ENCODE data around the gene KCNIP1. TPM values are rescaled to one million over a fixed set of nuclear protein-coding genes. Genes with fewer than 3 reads are reported as not detected.

The KCNIP1 gene
- total RNA-seq, 1 donor, result not detected

GRCh38 chr5:170483701-170484458, 19.9 kb upstream of the KCNIP1 start:
- Histone ChIP-seq H3K4me3 (ENCODE audit: insufficient read depth, low read length) (no peak overlapping the region), H3K4me1 (ENCODE audit: insufficient read depth, low read length) (peaks cover 3% of the 10 kb centered on the region), H3K9me3 (ENCODE audit: low read depth, low read length) (no peaks in the 10 kb centered on the region), H3K79me2 (ENCODE audit: insufficient read depth, low read length) (no peaks in the 10 kb centered on the region), H3K27ac (ENCODE audit: low read depth, low read length) (no peak overlapping the region), H2AFZ (ENCODE audit: low read length) (no peak overlapping the region), H4K20me1 (ENCODE audit: insufficient read depth, low read length) (no peaks in the 10 kb centered on the region), H3K27me3 (ENCODE audit: insufficient read depth, low read length) (no peaks in the 10 kb centered on the region), H3K4me2 (ENCODE audit: insufficient read depth, low read length) (no peak overlapping the region), H3K36me3 (ENCODE audit: insufficient read depth, low read length) (no peaks in the 10 kb centered on the region)
- peak; percentile 30 for DNase-seq (ENCODE audit: insufficient read length, low spot score, missing footprints)
- TF ChIP-seq, protein P1, sequence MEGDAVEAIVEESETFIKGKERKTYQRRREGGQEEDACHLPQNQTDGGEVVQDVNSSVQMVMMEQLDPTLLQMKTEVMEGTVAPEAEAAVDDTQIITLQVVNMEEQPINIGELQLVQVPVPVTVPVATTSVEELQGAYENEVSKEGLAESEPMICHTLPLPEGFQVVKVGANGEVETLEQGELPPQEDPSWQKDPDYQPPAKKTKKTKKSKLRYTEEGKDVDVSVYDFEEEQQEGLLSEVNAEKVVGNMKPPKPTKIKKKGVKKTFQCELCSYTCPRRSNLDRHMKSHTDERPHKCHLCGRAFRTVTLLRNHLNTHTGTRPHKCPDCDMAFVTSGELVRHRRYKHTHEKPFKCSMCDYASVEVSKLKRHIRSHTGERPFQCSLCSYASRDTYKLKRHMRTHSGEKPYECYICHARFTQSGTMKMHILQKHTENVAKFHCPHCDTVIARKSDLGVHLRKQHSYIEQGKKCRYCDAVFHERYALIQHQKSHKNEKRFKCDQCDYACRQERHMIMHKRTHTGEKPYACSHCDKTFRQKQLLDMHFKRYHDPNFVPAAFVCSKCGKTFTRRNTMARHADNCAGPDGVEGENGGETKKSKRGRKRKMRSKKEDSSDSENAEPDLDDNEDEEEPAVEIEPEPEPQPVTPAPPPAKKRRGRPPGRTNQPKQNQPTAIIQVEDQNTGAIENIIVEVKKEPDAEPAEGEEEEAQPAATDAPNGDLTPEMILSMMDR (IDR thresholded peaks at IDR 0.05; ENCODE audit: extremely low read depth, low read depth, low read length), result no peak

- Histone ChIP-seq H3K4me1 (ENCODE audit: insufficient read depth, low read length) (peaks cover 3% of the 10 kb centered on the region), H3K9me3 (ENCODE audit: low read depth, low read length) (no peaks in the 10 kb centered on the region), H3K4me3 (ENCODE audit: insufficient read depth, low read length) (no peak overlapping the region), H4K20me1 (ENCODE audit: insufficient read depth, low read length) (no peaks in the 10 kb centered on the region), H3K27ac (ENCODE audit: low read depth, low read length) (no peak overlapping the region), H3K36me3 (ENCODE audit: insufficient read depth, low read length) (no peaks in the 10 kb centered on the region), H2AFZ (ENCODE audit: low read length) (no peak overlapping the region), H3K4me2 (ENCODE audit: insufficient read depth, low read length) (no peak overlapping the region), H3K79me2 (ENCODE audit: insufficient read depth, low read length) (no peaks in the 10 kb centered on the region), H3K27me3 (ENCODE audit: insufficient read depth, low read length) (no peaks in the 10 kb centered on the region)
- DNase-seq (ENCODE audit: insufficient read length, low spot score, missing footprints), result no peak
- TF ChIP-seq, protein P1 (IDR thresholded peaks at IDR 0.05; ENCODE audit: extremely low read depth, low read depth, low read length), result no peak
Measured at GRCh38 chr5:170484459-170484831, 19.4 kb upstream of the KCNIP1 start.

DNA sequence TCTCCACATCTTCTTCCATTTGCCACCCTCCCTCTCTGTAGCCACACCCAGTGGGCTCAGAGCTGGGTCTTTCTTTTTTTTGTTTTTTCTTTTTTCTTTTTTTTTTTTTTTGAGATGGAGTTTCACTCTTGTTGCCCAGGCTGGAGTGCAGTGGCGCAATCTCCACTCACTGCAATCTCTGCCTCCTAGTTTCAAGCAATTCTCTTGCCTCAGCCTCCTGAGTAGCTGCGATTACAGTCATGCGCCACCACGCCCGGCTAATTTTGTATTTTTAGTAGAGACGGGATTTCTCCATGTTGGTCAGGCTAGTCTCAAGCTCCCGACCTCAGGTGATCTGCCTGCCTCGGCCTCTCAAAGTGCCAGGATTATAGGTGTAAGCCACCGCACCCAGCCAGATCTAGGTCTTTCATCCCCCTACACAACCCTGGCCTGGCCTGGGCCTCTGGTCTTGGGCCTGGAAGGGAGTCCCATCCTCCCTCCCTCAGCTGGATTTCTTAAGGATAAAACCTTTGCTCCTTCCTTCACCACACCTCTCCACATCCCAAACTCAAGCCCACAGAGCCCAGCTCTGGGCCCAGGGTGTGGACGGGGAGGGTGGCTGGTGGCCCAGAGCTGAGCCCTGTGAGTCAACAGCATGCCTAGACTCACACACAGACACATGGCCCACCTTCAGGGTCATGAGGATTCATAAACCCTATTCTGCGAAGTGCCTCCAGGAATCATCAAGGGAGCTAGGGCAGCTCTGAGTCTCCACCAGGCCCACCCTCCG, 18.8 kb upstream of the KCNIP1 start:
- Histone ChIP-seq H3K4me1 (ENCODE audit: insufficient read depth, low read length) (peaks cover 3% of the 10 kb centered on the region), H3K9me3 (ENCODE audit: low read depth, low read length) (no peaks in the 10 kb centered on the region), H3K4me3 (ENCODE audit: insufficient read depth, low read length) (no peak overlapping the region), H3K27me3 (ENCODE audit: insufficient read depth, low read length) (no peaks in the 10 kb centered on the region), H4K20me1 (ENCODE audit: insufficient read depth, low read length) (no peaks in the 10 kb centered on the region), H2AFZ (ENCODE audit: low read length) (no peak overlapping the region), H3K79me2 (ENCODE audit: insufficient read depth, low read length) (no peaks in the 10 kb centered on the region), H3K4me2 (ENCODE audit: insufficient read depth, low read length) (no peak overlapping the region), H3K36me3 (ENCODE audit: insufficient read depth, low read length) (no peaks in the 10 kb centered on the region), H3K27ac (ENCODE audit: low read depth, low read length) (no peak overlapping the region)
- TF ChIP-seq, protein P1 (IDR thresholded peaks at IDR 0.05; ENCODE audit: extremely low read depth, low read depth, low read length), result no peak
- no peak for DNase-seq (ENCODE audit: insufficient read length, low spot score, missing footprints)

GRCh38 chr5:170485616-170485911, 18.3 kb upstream of the KCNIP1 start:
- Histone ChIP-seq H3K4me3 (ENCODE audit: insufficient read depth, low read length) (no peak overlapping the region), H4K20me1 (ENCODE audit: insufficient read depth, low read length) (no peaks in the 10 kb centered on the region), H3K9me3 (ENCODE audit: low read depth, low read length) (no peaks in the 10 kb centered on the region), H3K27me3 (ENCODE audit: insufficient read depth, low read length) (no peaks in the 10 kb centered on the region), H3K4me1 (ENCODE audit: insufficient read depth, low read length) (peaks cover 3% of the 10 kb centered on the region), H3K79me2 (ENCODE audit: insufficient read depth, low read length) (no peaks in the 10 kb centered on the region), H3K36me3 (ENCODE audit: insufficient read depth, low read length) (no peaks in the 10 kb centered on the region), H2AFZ (ENCODE audit: low read length) (no peak overlapping the region), H3K4me2 (ENCODE audit: insufficient read depth, low read length) (no peak overlapping the region), H3K27ac (ENCODE audit: low read depth, low read length) (no peak overlapping the region)
- TF ChIP-seq, protein P1 (IDR thresholded peaks at IDR 0.05; ENCODE audit: extremely low read depth, low read depth, low read length), result no peak
- no peak for DNase-seq (ENCODE audit: insufficient read length, low spot score, missing footprints)

Data from osteoblast (primary cell).